ENCODE data around the gene CPXM1. TPM values are rescaled to one million over a fixed set of nuclear protein-coding genes. Genes with fewer than 3 reads are reported as not detected.

CPXM1 gene
- total RNA-seq, 5 donors from 2014 or later (not counting 1 experiment from before 2014, with no cell fraction given), result 0.20 to 0.90 (median 0.63) TPM

GRCh38 chr20:2763186-2763585 lies 37.2 kb downstream of the CPXM1 start:
- no peaks in the 10 kb centered on the region for H3K36me3 Mint-ChIP-seq
- no peaks in the 10 kb centered on the region for H3K36me3 ChIP-seq (ENCODE audit: control insufficient read depth in 2 of 2, extremely low read depth in 1 of 2, insufficient read depth in 1 of 2, low read length in 1 of 2)
- H3K9me3 ChIP-seq, result no peaks in the 10 kb centered on the region
- H3K9me3 Mint-ChIP-seq, result no peaks in the 10 kb centered on the region
- peaks cover 0 to 43% of the 10 kb centered on the region in 2 experiments for H3K27me3 ChIP-seq (replicated peaks in 1 of 2; ENCODE audit: control insufficient read depth in 2 of 2, extremely low read depth in 1 of 2, insufficient read depth in 2 of 2, low read length in 1 of 2)
- H3K27ac Mint-ChIP-seq, result no peak overlapping the region
- ATAC-seq (replicated peaks in 1 of 4), result no peak
- H3K4me1 Mint-ChIP-seq, result no peaks in the 10 kb centered on the region
- ChIA-PET CTCF (no interaction called here), POLR2A (no interaction called here)
- 76% methylated on average over 2 of the region's 5 CpGs for WGBS (ENCODE audit: insufficient coverage)
- H3K27ac ChIP-seq (ENCODE audit: low read length), result no peak overlapping the region
- no peaks in the 10 kb centered on the region for H3K4me1 ChIP-seq (ENCODE audit: control insufficient read depth in 1 of 2, extremely low read depth in 1 of 2, insufficient read depth in 2 of 2, low read length in 2 of 2)
- DNase-seq, result no peak
- H3K27me3 Mint-ChIP-seq, result peaks cover 14 to 25% of the 10 kb centered on the region in 2 donors
- no peak overlapping the region for H3K4me3 Mint-ChIP-seq
- no peak overlapping the region for H3K4me3 ChIP-seq (ENCODE audit: control insufficient read depth in 1 of 2, extremely low read depth in 1 of 2, low read length in 1 of 2)

- H3K36me3 Mint-ChIP-seq, result no peaks in the 10 kb centered on the region
- Histone ChIP-seq H3K9me3 (no peaks in the 10 kb centered on the region), H3K27ac (ENCODE audit: low read length) (no peak overlapping the region), H3K4me1 (ENCODE audit: control insufficient read depth in 1 of 2, extremely low read depth in 1 of 2, insufficient read depth in 2 of 2, low read length in 2 of 2) (no peaks in the 10 kb centered on the region), H3K36me3 (ENCODE audit: control insufficient read depth in 2 of 2, extremely low read depth in 1 of 2, insufficient read depth in 1 of 2, low read length in 1 of 2) (no peaks in the 10 kb centered on the region), H3K4me3 (ENCODE audit: control insufficient read depth in 1 of 2, extremely low read depth in 1 of 2, low read length in 1 of 2) (no peak overlapping the region), H3K27me3 (replicated peaks in 1 of 2; ENCODE audit: control insufficient read depth in 2 of 2, extremely low read depth in 1 of 2, insufficient read depth in 2 of 2, low read length in 1 of 2) (peaks cover 0 to 39% of the 10 kb centered on the region in 2 experiments)
- CTCF ChIA-PET, result interaction anchor here in 1 of 2 donors (1.3 kb wide), 1 partner anchor 13 kb away, joined by 3 read pairs; no protein-coding TSS in a partner anchor
- no CpG with 5 or more reads among the region's 2 CpGs for WGBS (ENCODE audit: insufficient coverage)
- H3K9me3 Mint-ChIP-seq, result no peaks in the 10 kb centered on the region
- POLR2A ChIA-PET, result no interaction called here
- DNase-seq (no peak), ATAC-seq (replicated peaks in 1 of 4) (no peak)
- peaks cover 14 to 26% of the 10 kb centered on the region in 2 donors for H3K27me3 Mint-ChIP-seq
- no peak overlapping the region for H3K4me3 Mint-ChIP-seq
- H3K27ac Mint-ChIP-seq, result no peak overlapping the region
- no peaks in the 10 kb centered on the region for H3K4me1 Mint-ChIP-seq
These were observed 37.8 kb downstream of the CPXM1 start for GRCh38 chr20:2762578-2763131.

GRCh38 chr20:2761885-2762284 lies 38.5 kb downstream of the CPXM1 start:
- no peak overlapping the region for H3K27ac ChIP-seq (ENCODE audit: low read length)
- no peak overlapping the region for H3K4me3 ChIP-seq (ENCODE audit: control insufficient read depth in 1 of 2, extremely low read depth in 1 of 2, low read length in 1 of 2)
- POLR2A ChIA-PET, result no interaction called here

GRCh38 chr20:2760952-2761305 lies 39.5 kb downstream of the CPXM1 start:
- H3K27ac Mint-ChIP-seq, result no peak overlapping the region
- H3K27ac ChIP-seq (ENCODE audit: low read length), result no peak overlapping the region
- H3K4me1 Mint-ChIP-seq, result peaks cover 0 to 2% (median 0%) of the 10 kb centered on the region in 3 donors
- no peak overlapping the region for H3K4me3 Mint-ChIP-seq
- no peaks in the 10 kb centered on the region for H3K36me3 Mint-ChIP-seq
- H3K27me3 ChIP-seq (replicated peaks in 1 of 2; ENCODE audit: control insufficient read depth in 2 of 2, extremely low read depth in 1 of 2, insufficient read depth in 2 of 2, low read length in 1 of 2), result peaks cover 4 to 46% of the 10 kb centered on the region in 2 experiments
- no peak overlapping the region for H3K4me3 ChIP-seq (ENCODE audit: control insufficient read depth in 1 of 2, extremely low read depth in 1 of 2, low read length in 1 of 2)
- ChIA-PET CTCF (no interaction called here), POLR2A (no interaction called here)
- WGBS (ENCODE audit: insufficient coverage), result 100% methylated on average over 2 of the region's 2 CpGs
- no peak for ATAC-seq (replicated peaks in 1 of 4)
- H3K9me3 Mint-ChIP-seq, result no peaks in the 10 kb centered on the region
- H3K4me1 ChIP-seq (ENCODE audit: control insufficient read depth in 1 of 2, extremely low read depth in 1 of 2, insufficient read depth in 2 of 2, low read length in 2 of 2), result peaks cover 0 to 6% of the 10 kb centered on the region in 2 experiments
- H3K27me3 Mint-ChIP-seq, result peaks cover 14 to 28% of the 10 kb centered on the region in 2 donors
- DNase-seq, result no peak
- no peaks in the 10 kb centered on the region for H3K36me3 ChIP-seq (ENCODE audit: control insufficient read depth in 2 of 2, extremely low read depth in 1 of 2, insufficient read depth in 1 of 2, low read length in 1 of 2)
- no peaks in the 10 kb centered on the region for H3K9me3 ChIP-seq

More at GRCh38 chr20:2761885-2762284, 38.5 kb downstream of the CPXM1 start:
- Histone ChIP-seq H3K27me3 (replicated peaks in 1 of 2; ENCODE audit: control insufficient read depth in 2 of 2, extremely low read depth in 1 of 2, insufficient read depth in 2 of 2, low read length in 1 of 2) (peaks cover 0 to 39% of the 10 kb centered on the region in 2 experiments), H3K4me1 (ENCODE audit: control insufficient read depth in 1 of 2, extremely low read depth in 1 of 2, insufficient read depth in 2 of 2, low read length in 2 of 2) (no peaks in the 10 kb centered on the region), H3K9me3 (no peaks in the 10 kb centered on the region), H3K36me3 (ENCODE audit: control insufficient read depth in 2 of 2, extremely low read depth in 1 of 2, insufficient read depth in 1 of 2, low read length in 1 of 2) (no peaks in the 10 kb centered on the region)
- Mint-ChIP-seq H3K36me3 (no peaks in the 10 kb centered on the region), H3K27ac (no peak overlapping the region), H3K4me3 (no peak overlapping the region), H3K9me3 (no peaks in the 10 kb centered on the region), H3K27me3 (peaks cover 8 to 20% of the 10 kb centered on the region in 2 donors), H3K4me1 (no peaks in the 10 kb centered on the region)
- CTCF ChIA-PET, result interaction anchor here (0.6 to 1.3 kb wide), 3 partner anchors 9 to 56 kb away, joined by 3 read pairs; no protein-coding TSS in a partner anchor
- no peak for DNase-seq
- no peak for ATAC-seq (replicated peaks in 1 of 4)
- 93% methylated on average over 2 of the region's 4 CpGs for WGBS (ENCODE audit: insufficient coverage)

- Histone ChIP-seq H3K27me3 (replicated peaks in 1 of 2; ENCODE audit: control insufficient read depth in 2 of 2, extremely low read depth in 1 of 2, insufficient read depth in 2 of 2, low read length in 1 of 2) (peaks cover 5 to 51% of the 10 kb centered on the region in 2 experiments), H3K27ac (ENCODE audit: low read length) (no peak overlapping the region), H3K4me1 (ENCODE audit: control insufficient read depth in 1 of 2, extremely low read depth in 1 of 2, insufficient read depth in 2 of 2, low read length in 2 of 2) (peaks cover 0 to 6% of the 10 kb centered on the region in 2 experiments), H3K9me3 (no peaks in the 10 kb centered on the region), H3K4me3 (ENCODE audit: control insufficient read depth in 1 of 2, extremely low read depth in 1 of 2, low read length in 1 of 2) (no peak overlapping the region), H3K36me3 (ENCODE audit: control insufficient read depth in 2 of 2, extremely low read depth in 1 of 2, insufficient read depth in 1 of 2, low read length in 1 of 2) (no peaks in the 10 kb centered on the region)
- POLR2A ChIA-PET, result no interaction called here
- Mint-ChIP-seq H3K4me1 (peaks cover 0 to 2% (median 0%) of the 10 kb centered on the region in 3 donors), H3K27me3 (peaks cover 14 to 28% of the 10 kb centered on the region in 2 donors), H3K4me3 (no peak overlapping the region), H3K9me3 (no peaks in the 10 kb centered on the region), H3K36me3 (no peaks in the 10 kb centered on the region), H3K27ac (no peak overlapping the region)
- 83% methylated on average over 5 of the region's 7 CpGs for WGBS (ENCODE audit: insufficient coverage)
- ATAC-seq (replicated peaks in 1 of 4) (no peak), DNase-seq (no peak)
- CTCF ChIA-PET, result no interaction called here
These were observed 40.0 kb downstream of the CPXM1 start for GRCh38 chr20:2760297-2760951.

GRCh38 chr20:2759603-2760296 lies 40.7 kb downstream of the CPXM1 start:
- Histone ChIP-seq H3K36me3 (ENCODE audit: control insufficient read depth in 2 of 2, extremely low read depth in 1 of 2, insufficient read depth in 1 of 2, low read length in 1 of 2) (no peaks in the 10 kb centered on the region), H3K4me1 (ENCODE audit: control insufficient read depth in 1 of 2, extremely low read depth in 1 of 2, insufficient read depth in 2 of 2, low read length in 2 of 2) (peaks cover 0 to 6% of the 10 kb centered on the region in 2 experiments), H3K9me3 (no peaks in the 10 kb centered on the region), H3K27ac (ENCODE audit: low read length) (no peak overlapping the region), H3K27me3 (replicated peaks in 1 of 2; ENCODE audit: control insufficient read depth in 2 of 2, extremely low read depth in 1 of 2, insufficient read depth in 2 of 2, low read length in 1 of 2) (peaks cover 8 to 57% of the 10 kb centered on the region in 2 experiments), H3K4me3 (ENCODE audit: control insufficient read depth in 1 of 2, extremely low read depth in 1 of 2, low read length in 1 of 2) (no peak overlapping the region)
- POLR2A ChIA-PET, result no interaction called here
- peaks cover 14 to 28% of the 10 kb centered on the region in 2 donors for H3K27me3 Mint-ChIP-seq
- H3K27ac Mint-ChIP-seq, result no peak overlapping the region
- CTCF ChIA-PET, result no interaction called here
- 80% methylated on average over 6 of the region's 19 CpGs for WGBS (ENCODE audit: insufficient coverage)
- peaks cover 0 to 2% (median 0%) of the 10 kb centered on the region in 3 donors for H3K4me1 Mint-ChIP-seq
- no peak overlapping the region for H3K4me3 Mint-ChIP-seq
- no peaks in the 10 kb centered on the region for H3K36me3 Mint-ChIP-seq
- DNase-seq (no peak), ATAC-seq (replicated peaks in 1 of 4) (no peak)
- H3K9me3 Mint-ChIP-seq, result no peaks in the 10 kb centered on the region
